HG03520 (cell line): ENCODE data around the gene HSD17B12.
"Not testable (repeated sequence)": the region's sequence is repeated elsewhere in the genome, so short reads cannot be mapped to it uniquely, and the experiment has no call there.

Experiments used
- ATAC-seq: cut with Tn5 transposase; IDR thresholded peaks from one replicate; pipeline ENCODE4 v1.9.1; 2021; ENCODE audit warnings: mild to moderate bottlenecking, moderate library complexity; ENCODE audit not compliant: unreplicated experiment

Gene HSD17B12

DNA sequence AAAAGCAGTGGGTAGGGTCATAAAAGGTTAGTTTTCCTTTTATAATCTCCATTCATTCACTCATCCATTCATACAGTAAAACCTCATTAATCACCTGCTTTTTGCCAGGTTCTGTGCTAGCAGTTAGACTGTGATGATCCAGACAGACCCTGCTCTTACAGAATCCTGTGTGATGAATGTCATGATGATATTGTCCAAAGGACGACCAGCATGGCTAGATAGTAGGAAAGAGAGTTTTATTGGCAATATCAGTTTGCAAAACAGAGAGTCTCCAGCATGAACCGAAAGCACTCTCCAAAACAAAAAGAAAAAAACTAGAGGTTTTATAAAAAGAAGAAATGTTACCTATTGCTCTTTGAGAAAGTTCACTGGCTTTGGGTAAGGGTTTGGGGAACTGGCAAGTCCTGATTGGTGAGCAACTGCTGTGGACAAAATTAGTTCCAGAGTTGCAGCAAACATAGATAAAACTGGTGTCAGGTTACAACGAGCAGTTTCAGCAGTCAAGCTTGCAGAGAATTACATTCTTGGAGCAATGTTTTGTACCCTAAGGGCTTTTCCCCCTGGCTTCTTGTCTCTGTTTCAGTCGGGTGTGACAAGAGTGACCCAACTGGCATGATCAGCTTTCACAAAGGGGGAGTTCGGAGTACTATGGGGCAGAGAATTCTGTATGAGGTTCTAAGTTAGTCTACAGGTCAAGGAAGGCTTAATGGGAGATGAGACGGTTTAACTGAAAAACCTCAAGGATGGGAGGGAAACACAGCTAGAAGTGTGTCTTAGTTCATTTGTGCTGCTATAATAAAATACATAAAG lies 58.3 kb downstream of the HSD17B12 start:
- ATAC-seq = no peak

GRCh38 chr11:43746670-43747069 lies 66.1 kb downstream of the HSD17B12 start:
- ATAC-seq = no peak

GRCh38 chr11:43747130-43747802 lies 66.7 kb downstream of the HSD17B12 start:
- no peak for ATAC-seq

DNA sequence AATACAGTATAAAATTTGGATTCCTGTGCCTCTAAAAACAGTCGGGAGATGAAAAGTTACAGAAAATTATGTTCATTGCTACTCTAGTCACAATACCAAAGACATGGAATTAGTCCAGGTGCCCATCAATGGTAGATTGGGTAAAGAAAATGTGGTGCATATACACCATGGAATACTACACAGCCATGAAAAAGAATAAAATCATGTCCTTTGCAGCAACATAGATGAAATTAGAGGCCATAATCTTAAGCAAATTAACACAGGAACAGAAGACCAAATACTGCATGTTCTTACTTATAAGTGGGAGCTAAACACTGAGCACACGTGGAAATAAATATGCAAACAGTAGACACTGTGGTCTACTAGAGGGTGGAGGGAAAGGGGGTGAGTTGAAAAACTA lies 67.6 kb downstream of the HSD17B12 start:
- no peak for ATAC-seq

GRCh38 chr11:43751726-43752125 lies 71.2 kb downstream of the HSD17B12 start:
- ATAC-seq = no peak

GRCh38 chr11:43756575-43756974 lies 76.0 kb downstream of the HSD17B12 start:
- no peak for ATAC-seq

- ATAC-seq = no peak
Observed at GRCh38 chr11:43758927-43759326, 78.4 kb downstream of the HSD17B12 start.

DNA sequence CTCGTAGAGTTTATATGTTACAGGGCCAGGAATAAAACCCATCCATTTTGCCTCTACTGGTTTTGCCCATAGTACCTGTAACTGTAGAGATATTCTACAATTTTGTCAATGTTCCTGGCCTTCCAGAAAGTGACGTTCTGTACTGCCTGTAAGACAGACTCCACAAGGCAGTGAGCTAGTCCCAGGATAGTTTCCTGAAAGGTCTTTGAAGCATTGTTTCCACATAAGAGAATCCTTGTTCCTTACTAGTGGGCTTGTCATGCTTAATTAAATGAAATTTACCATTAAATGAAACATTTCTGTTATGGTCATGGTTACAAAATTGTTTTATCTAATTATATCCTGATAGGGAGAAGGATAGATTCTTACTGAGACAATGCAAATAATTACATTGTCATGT lies 80.4 kb downstream of the HSD17B12 start:
- no peak for ATAC-seq

DNA sequence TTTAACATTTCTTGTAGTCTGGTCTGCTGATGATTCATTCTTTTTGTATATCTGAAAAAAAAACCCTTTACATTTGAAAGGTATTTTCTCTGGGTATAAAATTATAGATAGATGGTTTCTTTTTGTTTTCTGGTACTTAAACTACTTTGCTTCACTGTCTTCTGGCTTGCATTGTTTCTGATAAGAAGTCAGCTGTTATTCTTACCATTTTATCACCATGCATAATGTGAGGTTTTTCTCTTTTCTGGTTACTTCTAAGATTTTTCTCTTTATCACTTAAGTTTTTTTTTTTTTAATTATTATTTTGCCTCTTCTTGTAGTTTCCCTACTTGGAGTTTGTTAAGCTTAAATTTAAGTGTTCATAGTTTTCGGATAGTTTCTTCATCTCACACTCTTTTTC lies 84.7 kb downstream of the HSD17B12 start:
- no peak for ATAC-seq

DNA sequence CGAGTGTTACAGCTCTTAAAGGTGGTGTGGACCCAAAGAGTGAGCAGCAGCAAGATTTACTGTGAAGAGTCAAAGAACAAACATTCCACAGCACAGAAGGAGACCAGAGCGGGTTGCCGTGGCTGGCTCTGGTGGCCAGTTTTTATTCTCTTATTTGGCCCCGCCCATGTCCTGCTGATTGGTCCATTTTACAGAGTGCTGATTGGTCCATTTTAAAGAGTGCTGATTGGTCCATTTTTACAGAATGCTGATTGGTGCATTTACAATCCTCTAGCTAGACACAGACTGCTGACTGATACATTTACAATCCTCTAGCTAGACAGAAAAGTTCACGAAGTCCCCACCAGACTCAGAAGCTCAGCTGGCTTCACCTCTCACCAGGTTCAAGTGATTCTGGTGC lies 88.1 kb downstream of the HSD17B12 start:
- not testable (repeated sequence) for ATAC-seq

GRCh38 chr11:43770173-43770572 lies 89.6 kb downstream of the HSD17B12 start:
- no peak for ATAC-seq

DNA sequence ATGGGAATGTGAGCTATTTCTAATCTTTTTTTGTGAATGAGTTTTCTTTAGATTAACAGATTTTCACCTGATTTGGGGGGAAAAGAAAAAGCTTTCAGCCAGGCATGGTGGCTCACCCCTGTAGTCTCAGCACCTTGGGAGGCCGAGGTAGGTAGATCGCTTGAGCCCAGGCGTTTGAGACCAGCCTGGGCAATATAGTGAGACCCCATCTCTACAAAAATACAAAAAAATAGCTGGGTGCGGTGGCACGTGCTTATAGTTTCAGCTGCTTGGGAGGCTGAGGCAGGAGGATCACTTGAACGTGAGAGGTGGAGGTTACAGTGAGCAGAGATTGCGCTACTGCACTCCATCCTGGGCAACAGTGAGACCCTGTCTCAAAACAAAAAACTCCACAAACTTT lies 92.2 kb downstream of the HSD17B12 start:
- ATAC-seq = no peak

DNA sequence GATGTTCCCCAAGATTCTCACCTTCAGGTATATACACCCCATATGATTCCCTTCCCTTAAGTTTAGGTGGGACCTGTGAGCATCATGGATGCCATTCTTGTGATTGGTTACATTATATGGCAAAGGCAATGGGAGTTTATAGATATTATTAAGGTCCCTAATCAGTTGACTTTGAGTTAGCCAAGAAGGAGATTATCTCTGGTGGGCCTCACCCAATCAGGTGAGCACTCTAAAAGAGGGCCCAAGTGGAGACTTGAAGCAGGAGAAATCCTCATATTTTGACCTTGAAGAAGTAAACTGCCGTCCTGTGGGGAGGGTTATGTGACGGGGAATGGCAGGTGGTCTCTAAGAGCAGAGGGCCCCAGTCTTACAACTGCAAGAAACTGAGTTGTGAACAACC lies 94.2 kb downstream of the HSD17B12 start:
- no peak for ATAC-seq

GRCh38 chr11:43779306-43779705 lies 98.8 kb downstream of the HSD17B12 start:
- ATAC-seq = no peak

DNA sequence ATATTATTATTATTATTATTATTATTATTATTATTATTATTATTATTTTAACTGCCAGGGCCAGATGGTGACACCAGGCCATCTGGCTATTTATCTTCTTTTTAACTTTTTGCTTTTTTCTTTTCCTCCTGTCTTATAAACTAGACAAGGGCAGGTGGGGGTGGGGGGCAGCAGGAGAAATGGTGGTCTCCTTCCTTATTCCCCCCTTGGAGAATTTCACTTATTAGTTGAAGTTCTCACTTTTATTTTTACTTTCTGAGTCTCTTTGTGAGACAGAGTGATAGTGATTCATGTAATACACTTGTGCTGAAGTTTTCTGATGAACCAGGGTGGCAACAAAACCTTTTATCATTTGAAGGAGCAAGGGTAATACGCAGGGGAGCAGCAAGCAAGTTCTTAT lies 103.8 kb downstream of the HSD17B12 start:
- ATAC-seq = no peak

DNA sequence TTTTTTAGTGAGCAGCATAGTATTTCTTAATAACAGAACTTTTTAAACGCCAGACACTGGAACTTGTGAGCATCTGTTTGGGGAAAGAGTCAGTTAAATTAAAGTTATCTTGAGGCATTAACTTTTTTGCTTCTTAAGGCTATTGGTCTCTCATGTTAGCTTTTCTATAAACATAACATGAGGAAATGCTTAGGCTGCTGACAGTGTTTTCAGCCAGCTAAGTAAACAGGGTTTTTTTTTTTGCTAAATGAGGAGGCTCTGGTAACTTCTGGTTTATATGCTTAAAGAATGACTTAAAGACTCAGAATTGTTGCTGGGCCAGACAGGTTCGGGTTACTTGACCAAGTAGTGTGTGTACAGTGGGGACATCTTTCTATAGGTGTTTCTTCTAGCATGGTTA lies 104.3 kb downstream of the HSD17B12 start:
- ATAC-seq = no peak

DNA sequence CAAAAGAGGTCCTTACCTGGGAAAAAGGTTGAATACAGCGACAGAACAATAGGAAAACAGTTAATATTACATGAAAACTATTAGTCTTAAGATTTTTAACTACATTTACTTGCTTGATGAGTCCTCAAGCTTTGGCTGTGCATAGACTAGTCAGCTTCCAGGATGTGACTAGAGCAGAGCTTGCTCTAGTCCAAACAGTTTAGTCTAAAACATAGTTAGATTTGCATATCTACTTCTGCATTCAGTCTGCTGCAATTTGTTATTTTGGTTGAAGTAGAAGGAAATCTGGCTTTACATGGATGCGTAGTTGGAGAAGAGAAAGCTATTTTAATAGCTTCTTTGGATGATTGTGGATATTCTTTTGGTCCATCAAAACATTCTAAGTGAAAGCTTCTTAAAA lies 104.8 kb downstream of the HSD17B12 start:
- ATAC-seq = no peak

DNA sequence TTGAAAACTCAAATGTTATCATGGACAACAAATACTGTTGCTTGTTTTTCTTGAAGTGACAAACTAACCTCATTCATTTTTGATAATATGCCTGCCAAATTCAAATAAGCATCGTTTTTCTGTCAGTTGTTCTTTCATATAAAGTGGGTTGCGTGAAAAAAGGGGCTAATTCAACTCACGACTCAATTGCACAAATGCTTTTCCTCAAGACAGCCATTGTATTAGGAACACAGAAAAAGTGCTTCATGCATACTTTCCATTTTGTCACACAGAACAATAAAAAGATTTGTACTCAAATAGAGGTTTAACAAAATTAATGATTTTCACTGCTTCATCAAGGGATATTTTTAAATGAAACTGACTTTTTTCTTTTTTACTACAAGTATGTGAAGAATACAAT lies 105.5 kb downstream of the HSD17B12 start:
- ATAC-seq = no peak

GRCh38 chr11:43787824-43788223 lies 107.3 kb downstream of the HSD17B12 start:
- no peak for ATAC-seq

DNA sequence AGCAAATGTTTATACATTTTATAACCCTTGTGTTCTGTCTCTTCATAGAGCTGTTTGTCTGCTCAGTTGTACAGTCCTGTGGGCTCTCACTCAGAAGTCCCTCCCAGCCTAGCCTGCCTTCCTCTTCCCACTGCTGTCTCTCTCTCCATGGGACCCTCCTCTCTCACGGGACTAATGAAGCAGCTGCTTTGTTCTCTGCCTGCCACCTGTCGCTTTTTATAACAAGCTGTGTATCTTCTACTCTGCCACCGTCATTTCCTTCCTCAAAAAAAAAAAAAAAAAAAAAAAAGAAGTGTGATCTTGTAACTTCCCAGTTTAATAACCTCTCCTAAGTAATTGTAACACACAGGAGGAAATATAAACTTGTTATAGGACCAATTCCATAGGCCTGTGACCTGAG lies 107.9 kb downstream of the HSD17B12 start:
- no peak for ATAC-seq

GRCh38 chr11:43789700-43790443 lies 109.3 kb downstream of the HSD17B12 start:
- ATAC-seq = no peak

DNA sequence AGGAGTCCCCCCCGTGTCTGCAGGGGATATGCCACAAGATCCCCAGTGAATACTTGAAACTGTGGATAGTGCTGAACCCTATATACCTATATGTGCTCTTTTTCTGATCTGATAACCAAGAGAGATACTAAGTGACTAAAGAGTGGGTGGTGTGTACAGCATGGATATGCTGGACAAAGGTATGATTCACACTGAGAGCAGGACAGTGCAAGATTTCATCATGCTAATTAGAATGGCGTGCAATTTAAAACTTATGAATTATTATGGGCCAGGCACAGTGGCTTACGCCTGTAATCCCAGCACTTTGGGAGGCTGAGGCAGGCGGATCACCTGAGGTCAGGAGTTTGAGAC lies 109.9 kb downstream of the HSD17B12 start:
- ATAC-seq = no peak
